Measurements from ENCODE around the gene C16orf96. TPM values are rescaled to one million over a fixed set of nuclear protein-coding genes. Genes with fewer than 3 reads are reported as not detected.

The C16orf96 gene
- total RNA-seq, 1 donor from 2014 or later, result 0.10 TPM

GRCh38 chr16:4641895-4642294 is 85.8 kb downstream of the C16orf96 start:
- no peak for DNase-seq (ENCODE audit: low spot score)

GRCh38 chr16:4646773-4647643 is 90.9 kb downstream of the C16orf96 start:
- no peak for DNase-seq (ENCODE audit: low spot score)

GRCh38 chr16:4647644-4647980 is 91.5 kb downstream of the C16orf96 start:
- DNase-seq (ENCODE audit: low spot score), result no peak

- no peak for DNase-seq (ENCODE audit: low spot score)
Observed at GRCh38 chr16:4648917-4649316, 92.8 kb downstream of the C16orf96 start.

- no peak for DNase-seq (ENCODE audit: low spot score)
Observed at GRCh38 chr16:4649744-4650442, 93.8 kb downstream of the C16orf96 start.

Other genes starting within 250 kb of the C16orf96 start
- gene GLIS2, start 240.3 kb upstream of the C16orf96 start, total RNA-seq, result 14.2 TPM
- 38.2 TPM for gene PAM16, start 205.0 kb upstream of the C16orf96 start, total RNA-seq
- gene VASN, start 184.5 kb upstream of the C16orf96 start, total RNA-seq, result 26.6 TPM
- gene CORO7, start 139.7 kb upstream of the C16orf96 start, total RNA-seq, result 45.0 TPM
- gene DNAJA3, start 130.5 kb upstream of the C16orf96 start, total RNA-seq, result 36.0 TPM
- 23.4 TPM for gene NMRAL1, start 81.7 kb upstream of the C16orf96 start, total RNA-seq
- 84.1 TPM for gene HMOX2, start 79.9 kb upstream of the C16orf96 start, total RNA-seq
- gene CDIP1, start 17.6 kb upstream of the C16orf96 start, total RNA-seq, result 24.8 TPM
- 20.9 TPM for gene UBALD1, start 58.5 kb downstream of the C16orf96 start, total RNA-seq
- gene MGRN1, start 68.5 kb downstream of the C16orf96 start, total RNA-seq, result 74.1 TPM
- gene NUDT16L1, start 137.2 kb downstream of the C16orf96 start, total RNA-seq, result 19.4 TPM
- 16.4 TPM for gene ANKS3, start 177.9 kb downstream of the C16orf96 start, total RNA-seq
- 1.3 TPM for gene DNAAF8, start 178.2 kb downstream of the C16orf96 start, total RNA-seq
- 12.4 TPM for gene ZNF500, start 210.8 kb downstream of the C16orf96 start, total RNA-seq
- gene SEPTIN12, start 232.0 kb downstream of the C16orf96 start, total RNA-seq, result not detected
- gene SMIM22, start 239.0 kb downstream of the C16orf96 start, total RNA-seq, result not detected
- 9.0 TPM for gene ROGDI, start 246.3 kb downstream of the C16orf96 start, total RNA-seq

All from mesenteric fat pad (tissue), 1 donor.